GM23338 (cell line): ENCODE data around the gene ELOVL7. TPM values are rescaled to one million over a fixed set of nuclear protein-coding genes. Genes with fewer than 3 reads are reported as not detected.
A peak's percentile ranks its signal among the peaks of the same experiment; 100 is the strongest.

Experiments used
- ATAC-seq: fragments of 200-7000 bp; cut with Tn5 transposase; 3 replicates; pipeline ENCODE4 v1.9.1; 2020
- DNase-seq: peaks from one replicate; pipeline ENCODE4 v3.0.0-alpha.2; 2015; ENCODE audit warnings: low spot score
- H2AFZ ChIP-seq: fragments of 200-600 bp; sonication (generic); 2 replicates; pipeline ENCODE4 v1.8.0; 2016; ENCODE audit warnings: antibody characterized with exemption, mild to moderate bottlenecking, moderate library complexity
- H3F3A ChIP-seq: fragments of 200-600 bp; sonication (generic); replicated peaks from 2 replicates; pipeline ENCODE4 v1.8.0; 2017; ENCODE audit warnings: antibody characterized with exemption, mixed run types, low read depth
- H3K27ac ChIP-seq: fragments of 200-600 bp; sonication (generic); 2 replicates; pipeline ENCODE4 v1.6.1; 2016; ENCODE audit warnings: low read depth
- H3K27me3 ChIP-seq: fragments of 200-600 bp; sonication (generic); 2 replicates; pipeline ENCODE4 v1.8.0; 2016; ENCODE audit warnings: mild to moderate bottlenecking, mixed run types, moderate library complexity; ENCODE audit not compliant: insufficient read depth
- H3K36me3 ChIP-seq: fragments of 200-600 bp; sonication (generic); 2 replicates; pipeline ENCODE4 v1.8.0; 2016; ENCODE audit warnings: mild to moderate bottlenecking; ENCODE audit not compliant: insufficient read depth
- H3K4me1 ChIP-seq: fragments of 200-600 bp; sonication (generic); 2 replicates; pipeline ENCODE4 v1.8.0; 2016; ENCODE audit warnings: mild to moderate bottlenecking, moderate library complexity; ENCODE audit not compliant: insufficient read depth
- H3K4me2 ChIP-seq: fragments of 200-600 bp; sonication (generic); 2 replicates; pipeline ENCODE4 v1.7.1; 2017; ENCODE audit warnings: mixed run types
- H3K4me3 ChIP-seq: fragments of 200-600 bp; sonication (generic); 2 replicates; pipeline ENCODE4 v1.6.1; 2016; ENCODE audit warnings: mixed run types
- H3K79me2 ChIP-seq: fragments of 200-600 bp; sonication (generic); replicated peaks from 2 replicates; pipeline ENCODE4 v1.8.0; 2017; ENCODE audit warnings: mild to moderate bottlenecking; ENCODE audit not compliant: insufficient read depth
- H3K9me2 ChIP-seq: fragments of 200-600 bp; sonication (generic); 2 replicates; pipeline ENCODE4 v1.8.0; 2017; ENCODE audit not compliant: insufficient read depth
- H4K20me1 ChIP-seq: fragments of 200-600 bp; sonication (generic); replicated peaks from 2 replicates; pipeline ENCODE4 v1.8.0; 2017; ENCODE audit warnings: mild to moderate bottlenecking; ENCODE audit not compliant: insufficient read depth
- H3K27ac Mint-ChIP-seq: 2 replicates; pipeline ENCODE4 v1.8.0; 2020; ENCODE audit warnings: inconsistent platforms, mild to moderate bottlenecking, moderate library complexity, mixed read lengths
- H3K27me3 Mint-ChIP-seq: 3 replicates; pipeline ENCODE4 v1.8.0; 2022; ENCODE audit warnings: low read depth, mild to moderate bottlenecking, moderate library complexity, mixed read lengths, inconsistent platforms; ENCODE audit not compliant: insufficient read depth, poor library complexity
- H3K36me3 Mint-ChIP-seq: 3 replicates; pipeline ENCODE4 v1.8.0; 2021; ENCODE audit warnings: low read depth, mild to moderate bottlenecking, inconsistent platforms, moderate library complexity, mixed read lengths
- H3K4me1 Mint-ChIP-seq: 3 replicates; pipeline ENCODE4 v1.8.0; 2020; ENCODE audit warnings: mild to moderate bottlenecking, inconsistent platforms, mixed read lengths
- H3K4me3 Mint-ChIP-seq: 3 replicates; pipeline ENCODE4 v1.8.0; 2021; ENCODE audit warnings: moderate library complexity, mild to moderate bottlenecking, inconsistent platforms, mixed read lengths
- H3K9me3 Mint-ChIP-seq: 3 replicates; pipeline ENCODE4 v1.8.0; 2020; ENCODE audit warnings: moderate library complexity, mild to moderate bottlenecking, inconsistent platforms, mixed read lengths
- CREB1 ChIP-seq: fragments of 250-450 bp; sonication (Bioruptor Pico); IDR thresholded peaks from 2 replicates; pipeline ENCODE4 v1.5.0; 2020; ENCODE audit warnings: low read depth, mild to moderate bottlenecking, moderate library complexity
- ETS1 ChIP-seq: IDR thresholded peaks from 2 replicates; pipeline ENCODE4 v1.6.1; 2016; ENCODE audit warnings: antibody characterized with exemption
- EZH2 ChIP-seq: fragments of 200-600 bp; sonication (generic); IDR thresholded peaks from one replicate; pipeline ENCODE4 v1.8.0; 2017; ENCODE audit warnings: antibody characterized with exemption, mild to moderate bottlenecking, low read depth; ENCODE audit not compliant: unreplicated experiment
- EZH2phosphoT487 ChIP-seq: fragments of 200-600 bp; sonication (generic); IDR thresholded peaks from one replicate; pipeline ENCODE4 v1.8.1; 2018; ENCODE audit warnings: antibody characterized with exemption; ENCODE audit not compliant: unreplicated experiment
- JUNB ChIP-seq: IDR thresholded peaks from one replicate; pipeline ENCODE4 v1.6.1; 2016; ENCODE audit warnings: antibody characterized with exemption; ENCODE audit not compliant: unreplicated experiment
- NANOG ChIP-seq: IDR thresholded peaks from 2 replicates; pipeline ENCODE4 v1.6.1; 2016; ENCODE audit warnings: antibody characterized with exemption, borderline replicate concordance
- POLR2AphosphoS5 ChIP-seq: IDR thresholded peaks from 2 replicates; pipeline ENCODE4 v1.6.1; 2016; ENCODE audit warnings: antibody characterized with exemption, low read depth
- REST ChIP-seq: IDR thresholded peaks from one replicate; pipeline ENCODE4 v1.6.1; 2018; ENCODE audit warnings: antibody characterized with exemption; ENCODE audit not compliant: unreplicated experiment
- STAT1 ChIP-seq: IDR thresholded peaks from one replicate; pipeline ENCODE4 v1.6.1; 2016; ENCODE audit warnings: antibody characterized with exemption; ENCODE audit not compliant: unreplicated experiment
- ZNF114 ChIP-seq: fragments of 250-450 bp; sonication (Bioruptor Pico); IDR thresholded peaks from 2 replicates; pipeline ENCODE4 v1.5.0; 2020; ENCODE audit warnings: mild to moderate bottlenecking, moderate library complexity
- ZNF331 ChIP-seq: fragments of 250-450 bp; sonication (Bioruptor Pico); IDR thresholded peaks from 2 replicates; pipeline ENCODE4 v1.5.0; 2020; ENCODE audit warnings: low read depth, mild to moderate bottlenecking, moderate library complexity
- polyA plus RNA-seq: library from polyadenylated mRNA; unstranded; fragments of >200 nt; fragmentation: Nextera tagmentation; extraction: Ambion mirVana; gene quantifications from 2 replicates; pipeline ENCODE4 v1.2.1, GENCODE V29; 2016
- total RNA-seq: library from RNA; depleted of rRNA; stranded (reverse); fragments of >200 nt; shearing (Covaris generic); gene quantifications from 2 replicates; pipeline ENCODE4 v1.2.3, GENCODE V29; 2014
- TF ChIP-seq, protein P1 (sequence below), 2 experiments: fragments of 200-600 bp in 1 of 2; sonication (generic) in 1 of 2; conservative IDR thresholded peaks; 2 replicates each; pipeline versions ENCODE4 v1.5.1 to v1.6.1; 2016 to 2017; ENCODE audit warnings: antibody characterized with exemption in 2 of 2, low read depth in 2 of 2, mild to moderate bottlenecking in 2 of 2, moderate library complexity in 1 of 2
- TF ChIP-seq, protein P2 (sequence below): fragments of 250-450 bp; sonication (Bioruptor Pico); IDR thresholded peaks from 2 replicates; pipeline ENCODE4 v1.5.0; 2020; ENCODE audit warnings: mild to moderate bottlenecking, moderate library complexity

The ELOVL7 gene
- total and polyA plus RNA-seq, 2 experiments from 2014 or later = 2.3 to 7.0 TPM

DNA sequence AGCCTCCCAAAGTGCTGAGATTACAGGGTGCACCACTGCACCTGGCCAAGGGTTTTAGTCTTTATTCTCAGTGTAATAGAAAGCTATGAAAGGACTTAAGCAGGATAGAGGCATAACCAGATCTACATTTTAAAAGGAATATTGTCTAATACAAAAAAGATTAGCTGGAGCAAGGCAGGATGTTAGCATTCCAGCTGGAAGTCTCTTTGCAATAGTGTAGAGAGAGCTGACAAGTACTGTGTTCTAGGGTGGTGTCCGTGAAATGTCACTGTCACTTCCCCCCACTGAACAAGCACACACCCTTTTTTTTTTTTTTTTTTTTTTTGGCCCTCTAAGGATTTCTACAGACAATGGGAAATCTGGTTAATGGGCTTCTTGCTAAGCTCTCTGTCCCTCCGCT is 119.9 kb downstream of the ELOVL7 start:
- Histone ChIP-seq H3K36me3 (no peaks in the 10 kb centered on the region), H3K79me2 (no peaks in the 10 kb centered on the region), H3K9me2 (peaks cover 8% of the 10 kb centered on the region; the same call in 1 of the 2 replicates), H3F3A (no peaks in the 10 kb centered on the region), H3K27me3 (no peaks in the 10 kb centered on the region), H3K4me2 (no peak overlapping the region), H3K27ac (no peak overlapping the region), H2AFZ (peak overlapping the region; percentile 69; the same call in 1 of the 2 replicates), H3K4me3 (no peak overlapping the region), H4K20me1 (no peaks in the 10 kb centered on the region), H3K4me1 (no peaks in the 10 kb centered on the region)
- Mint-ChIP-seq H3K4me3 (no peak overlapping the region), H3K27ac (no peak overlapping the region), H3K9me3 (no peaks in the 10 kb centered on the region; the same call in 2 of the 3 replicates), H3K27me3 (no peaks in the 10 kb centered on the region), H3K36me3 (no peaks in the 10 kb centered on the region), H3K4me1 (peaks cover 2% of the 10 kb centered on the region; the same call in 2 of the 3 replicates)
- ATAC-seq (no peak), DNase-seq (no peak)
- TF ChIP-seq ZNF331 (no peak), STAT1 (no peak), POLR2AphosphoS5 (no peak), JUNB (no peak), ZNF114 (CRISPR knock-in tag) (no peak), REST (no peak), ETS1 (no peak), EZH2phosphoT487 (no peak), CREB1 (CRISPR knock-in tag) (no peak), EZH2 (no peak), NANOG (no peak)
- TF ChIP-seq, protein P1, sequence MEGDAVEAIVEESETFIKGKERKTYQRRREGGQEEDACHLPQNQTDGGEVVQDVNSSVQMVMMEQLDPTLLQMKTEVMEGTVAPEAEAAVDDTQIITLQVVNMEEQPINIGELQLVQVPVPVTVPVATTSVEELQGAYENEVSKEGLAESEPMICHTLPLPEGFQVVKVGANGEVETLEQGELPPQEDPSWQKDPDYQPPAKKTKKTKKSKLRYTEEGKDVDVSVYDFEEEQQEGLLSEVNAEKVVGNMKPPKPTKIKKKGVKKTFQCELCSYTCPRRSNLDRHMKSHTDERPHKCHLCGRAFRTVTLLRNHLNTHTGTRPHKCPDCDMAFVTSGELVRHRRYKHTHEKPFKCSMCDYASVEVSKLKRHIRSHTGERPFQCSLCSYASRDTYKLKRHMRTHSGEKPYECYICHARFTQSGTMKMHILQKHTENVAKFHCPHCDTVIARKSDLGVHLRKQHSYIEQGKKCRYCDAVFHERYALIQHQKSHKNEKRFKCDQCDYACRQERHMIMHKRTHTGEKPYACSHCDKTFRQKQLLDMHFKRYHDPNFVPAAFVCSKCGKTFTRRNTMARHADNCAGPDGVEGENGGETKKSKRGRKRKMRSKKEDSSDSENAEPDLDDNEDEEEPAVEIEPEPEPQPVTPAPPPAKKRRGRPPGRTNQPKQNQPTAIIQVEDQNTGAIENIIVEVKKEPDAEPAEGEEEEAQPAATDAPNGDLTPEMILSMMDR (conservative IDR thresholded peaks at IDR 0.05; ENCODE audit: low read depth in 2 of 2) = no peak
- TF ChIP-seq, protein P2, sequence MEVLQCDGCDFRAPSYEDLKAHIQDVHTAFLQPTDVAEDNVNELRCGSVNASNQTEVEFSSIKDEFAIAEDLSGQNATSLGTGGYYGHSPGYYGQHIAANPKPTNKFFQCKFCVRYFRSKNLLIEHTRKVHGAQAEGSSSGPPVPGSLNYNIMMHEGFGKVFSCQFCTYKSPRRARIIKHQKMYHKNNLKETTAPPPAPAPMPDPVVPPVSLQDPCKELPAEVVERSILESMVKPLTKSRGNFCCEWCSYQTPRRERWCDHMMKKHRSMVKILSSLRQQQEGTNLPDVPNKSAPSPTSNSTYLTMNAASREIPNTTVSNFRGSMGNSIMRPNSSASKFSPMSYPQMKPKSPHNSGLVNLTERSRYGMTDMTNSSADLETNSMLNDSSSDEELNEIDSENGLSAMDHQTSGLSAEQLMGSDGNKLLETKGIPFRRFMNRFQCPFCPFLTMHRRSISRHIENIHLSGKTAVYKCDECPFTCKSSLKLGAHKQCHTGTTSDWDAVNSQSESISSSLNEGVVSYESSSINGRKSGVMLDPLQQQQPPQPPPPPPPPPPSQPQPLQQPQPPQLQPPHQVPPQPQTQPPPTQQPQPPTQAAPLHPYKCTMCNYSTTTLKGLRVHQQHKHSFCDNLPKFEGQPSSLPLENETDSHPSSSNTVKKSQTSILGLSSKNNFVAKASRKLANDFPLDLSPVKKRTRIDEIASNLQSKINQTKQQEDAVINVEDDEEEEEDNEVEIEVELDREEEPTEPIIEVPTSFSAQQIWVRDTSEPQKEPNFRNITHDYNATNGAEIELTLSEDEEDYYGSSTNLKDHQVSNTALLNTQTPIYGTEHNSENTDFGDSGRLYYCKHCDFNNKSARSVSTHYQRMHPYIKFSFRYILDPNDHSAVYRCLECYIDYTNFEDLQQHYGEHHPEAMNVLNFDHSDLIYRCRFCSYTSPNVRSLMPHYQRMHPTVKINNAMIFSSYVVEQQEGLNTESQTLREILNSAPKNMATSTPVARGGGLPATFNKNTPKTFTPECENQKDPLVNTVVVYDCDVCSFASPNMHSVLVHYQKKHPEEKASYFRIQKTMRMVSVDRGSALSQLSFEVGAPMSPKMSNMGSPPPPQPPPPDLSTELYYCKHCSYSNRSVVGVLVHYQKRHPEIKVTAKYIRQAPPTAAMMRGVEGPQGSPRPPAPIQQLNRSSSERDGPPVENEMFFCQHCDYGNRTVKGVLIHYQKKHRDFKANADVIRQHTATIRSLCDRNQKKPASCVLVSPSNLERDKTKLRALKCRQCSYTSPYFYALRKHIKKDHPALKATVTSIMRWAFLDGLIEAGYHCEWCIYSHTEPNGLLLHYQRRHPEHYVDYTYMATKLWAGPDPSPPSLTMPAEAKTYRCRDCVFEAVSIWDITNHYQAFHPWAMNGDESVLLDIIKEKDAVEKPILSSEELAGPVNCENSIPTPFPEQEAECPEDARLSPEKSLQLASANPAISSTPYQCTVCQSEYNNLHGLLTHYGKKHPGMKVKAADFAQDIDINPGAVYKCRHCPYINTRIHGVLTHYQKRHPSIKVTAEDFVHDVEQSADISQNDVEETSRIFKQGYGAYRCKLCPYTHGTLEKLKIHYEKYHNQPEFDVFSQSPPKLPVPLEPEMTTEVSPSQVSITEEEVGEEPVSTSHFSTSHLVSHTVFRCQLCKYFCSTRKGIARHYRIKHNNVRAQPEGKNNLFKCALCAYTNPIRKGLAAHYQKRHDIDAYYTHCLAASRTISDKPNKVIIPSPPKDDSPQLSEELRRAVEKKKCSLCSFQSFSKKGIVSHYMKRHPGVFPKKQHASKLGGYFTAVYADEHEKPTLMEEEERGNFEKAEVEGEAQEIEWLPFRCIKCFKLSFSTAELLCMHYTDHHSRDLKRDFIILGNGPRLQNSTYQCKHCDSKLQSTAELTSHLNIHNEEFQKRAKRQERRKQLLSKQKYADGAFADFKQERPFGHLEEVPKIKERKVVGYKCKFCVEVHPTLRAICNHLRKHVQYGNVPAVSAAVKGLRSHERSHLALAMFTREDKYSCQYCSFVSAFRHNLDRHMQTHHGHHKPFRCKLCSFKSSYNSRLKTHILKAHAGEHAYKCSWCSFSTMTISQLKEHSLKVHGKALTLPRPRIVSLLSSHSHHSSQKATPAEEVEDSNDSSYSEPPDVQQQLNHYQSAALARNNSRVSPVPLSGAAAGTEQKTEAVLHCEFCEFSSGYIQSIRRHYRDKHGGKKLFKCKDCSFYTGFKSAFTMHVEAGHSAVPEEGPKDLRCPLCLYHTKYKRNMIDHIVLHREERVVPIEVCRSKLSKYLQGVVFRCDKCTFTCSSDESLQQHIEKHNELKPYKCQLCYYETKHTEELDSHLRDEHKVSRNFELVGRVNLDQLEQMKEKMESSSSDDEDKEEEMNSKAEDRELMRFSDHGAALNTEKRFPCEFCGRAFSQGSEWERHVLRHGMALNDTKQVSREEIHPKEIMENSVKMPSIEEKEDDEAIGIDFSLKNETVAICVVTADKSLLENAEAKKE (CRISPR knock-in tag) = no peak
